GM19351 (cell line): ENCODE results near the gene FAM168B.
A peak's percentile ranks its signal among the peaks of the same experiment; 100 is the strongest.
"Not testable (repeated sequence)": the region's sequence is repeated elsewhere in the genome, so short reads cannot be mapped to it uniquely, and the experiment has no call there.

Experiments
- ATAC-seq: cut with Tn5 transposase; IDR thresholded peaks from one replicate; pipeline ENCODE4 v1.9.1; 2021; ENCODE audit warnings: mild to moderate bottlenecking, moderate library complexity; ENCODE audit not compliant: unreplicated experiment

The FAM168B gene

GRCh38 chr2:131104487-131105155 lies 11.4 kb upstream of the FAM168B start:
- peak; percentile 64 for ATAC-seq

GRCh38 chr2:131103165-131103564 lies 9.9 kb upstream of the FAM168B start:
- no peak for ATAC-seq

GRCh38 chr2:131094463-131095281 lies 1.4 kb upstream of the FAM168B start:
- no peak for ATAC-seq

- peak; percentile 66 for ATAC-seq
These were observed 619 bp upstream of the FAM168B start for GRCh38 chr2:131093696-131094462.

- ATAC-seq = no peak
These were observed 728 bp downstream of the FAM168B start for GRCh38 chr2:131092458-131093005.

GRCh38 chr2:131085646-131086045 lies 7.6 kb downstream of the FAM168B start:
- no peak for ATAC-seq

- ATAC-seq = no peak
These were observed 12.1 kb downstream of the FAM168B start for GRCh38 chr2:131081190-131081589.

GRCh38 chr2:131079931-131080330 lies 13.3 kb downstream of the FAM168B start:
- ATAC-seq = not testable (repeated sequence)

- no peak for ATAC-seq
These were observed 15.3 kb downstream of the FAM168B start for GRCh38 chr2:131077966-131078365.

GRCh38 chr2:131077182-131077846 lies 15.9 kb downstream of the FAM168B start:
- no peak for ATAC-seq

- ATAC-seq = no peak
These were observed 16.6 kb downstream of the FAM168B start for GRCh38 chr2:131076707-131077106.

GRCh38 chr2:131075578-131075977 lies 17.7 kb downstream of the FAM168B start:
- not testable (repeated sequence) for ATAC-seq

GRCh38 chr2:131068172-131068571 lies 25.1 kb downstream of the FAM168B start:
- not testable (repeated sequence) for ATAC-seq

- ATAC-seq = no peak
These were observed 25.7 kb downstream of the FAM168B start for GRCh38 chr2:131067465-131068125.

- no peak for ATAC-seq
These were observed 28.4 kb downstream of the FAM168B start for GRCh38 chr2:131064589-131065512.

GRCh38 chr2:131063501-131064283 lies 29.6 kb downstream of the FAM168B start:
- no peak for ATAC-seq

- no peak for ATAC-seq
These were observed 34.3 kb downstream of the FAM168B start for GRCh38 chr2:131058920-131059319.

GRCh38 chr2:131058214-131058843 lies 34.9 kb downstream of the FAM168B start:
- ATAC-seq = no peak
